NCI-H524 treated with DMSO at 0.1 percent for 48 hours (cell line): Measurements from ENCODE around the gene PDGFRB.

Source experiments
- DNase-seq: peaks from one replicate; lab custom pipeline; 2025; lab: John Stamatoyannopoulos, UW

Gene PDGFRB

DNA sequence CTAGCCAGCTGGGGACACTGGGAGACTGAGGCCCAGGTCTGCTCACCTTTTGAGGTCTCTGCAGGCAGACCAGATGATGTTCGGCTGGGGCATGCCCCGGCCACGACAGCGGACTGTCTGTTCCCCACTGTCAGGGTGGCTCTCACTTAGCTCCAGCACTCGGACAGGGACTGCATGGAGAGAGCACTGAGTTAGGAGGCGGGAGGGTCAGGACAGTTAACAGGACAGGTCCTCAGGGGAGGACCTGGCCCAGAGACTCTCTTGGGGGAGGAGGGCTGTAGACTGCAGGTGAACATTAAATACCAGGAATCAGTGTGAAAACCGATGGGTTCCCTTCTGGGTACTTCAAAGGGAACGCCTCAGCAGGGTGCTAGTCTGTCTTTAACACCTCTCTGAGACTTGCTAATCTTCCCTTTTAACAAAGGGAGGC, 25.1 kb downstream of the PDGFRB start:
- no peak for DNase-seq

DNA sequence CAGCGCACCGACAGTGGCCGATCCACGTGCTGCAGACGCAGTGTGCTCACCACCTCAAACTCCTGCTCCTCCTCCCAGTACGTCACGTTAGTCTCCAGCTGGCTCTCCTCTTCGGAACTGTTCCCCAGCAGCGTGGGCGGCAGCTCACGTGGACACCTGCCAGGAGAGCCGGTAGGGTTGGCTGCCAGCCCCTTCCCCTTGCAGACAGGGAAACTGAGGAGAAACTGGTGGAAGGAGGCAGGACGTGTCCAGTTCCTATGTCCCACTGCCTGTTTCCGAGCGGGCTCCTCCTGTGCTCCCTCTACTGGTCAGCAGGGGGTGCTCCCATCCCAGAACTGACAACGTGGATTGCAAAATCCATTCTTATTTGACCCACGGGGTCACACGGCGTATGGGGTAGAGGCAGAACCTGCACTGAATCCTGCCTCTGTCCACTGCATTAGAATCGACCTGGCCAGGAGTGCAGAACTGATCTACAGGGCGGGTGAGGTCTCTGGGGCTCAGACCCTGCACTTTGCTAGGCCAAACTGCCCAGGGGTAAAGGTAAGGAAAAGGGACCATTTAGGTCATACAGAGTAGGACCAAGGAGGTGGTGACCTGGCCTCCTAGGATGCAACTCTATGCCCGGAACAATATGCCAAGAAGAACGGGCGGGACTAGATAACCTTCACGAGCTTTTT, 25.7 kb downstream of the PDGFRB start:
- no peak for DNase-seq

DNA sequence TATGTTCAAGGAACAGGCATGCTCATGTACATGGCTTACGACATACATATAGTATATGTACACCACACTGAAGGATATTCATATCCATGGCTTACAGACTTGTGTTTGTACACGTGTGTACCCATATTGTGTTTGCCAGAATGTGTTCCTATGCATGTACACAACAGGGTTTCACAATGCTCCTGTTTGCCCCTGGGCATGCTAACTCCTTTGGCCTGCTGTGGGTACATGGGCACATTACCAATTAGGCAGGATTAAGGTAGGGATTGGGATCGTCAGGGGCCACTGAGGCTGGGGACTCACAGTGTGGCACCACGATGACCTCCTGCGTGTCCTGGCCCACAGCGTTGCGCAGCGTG, 26.2 kb downstream of the PDGFRB start:
- DNase-seq = no peak

DNA sequence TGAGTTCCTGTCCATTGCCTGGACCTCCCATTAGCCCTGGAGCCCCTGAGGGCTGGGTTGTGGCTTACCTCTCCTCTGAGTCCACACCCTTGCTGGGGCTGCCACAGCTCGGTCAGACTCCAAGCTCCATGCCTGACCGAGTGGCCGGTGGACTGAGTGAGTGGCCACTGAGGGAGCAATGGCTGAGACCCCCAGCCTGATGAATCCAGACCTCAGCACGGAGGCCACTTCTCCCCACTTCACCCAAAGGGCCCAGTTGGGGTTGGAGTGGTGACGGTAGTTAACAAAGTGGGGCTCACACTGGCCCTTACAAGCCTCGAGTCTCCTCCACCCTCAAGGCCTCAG, 28.8 kb downstream of the PDGFRB start:
- no peak for DNase-seq

DNA sequence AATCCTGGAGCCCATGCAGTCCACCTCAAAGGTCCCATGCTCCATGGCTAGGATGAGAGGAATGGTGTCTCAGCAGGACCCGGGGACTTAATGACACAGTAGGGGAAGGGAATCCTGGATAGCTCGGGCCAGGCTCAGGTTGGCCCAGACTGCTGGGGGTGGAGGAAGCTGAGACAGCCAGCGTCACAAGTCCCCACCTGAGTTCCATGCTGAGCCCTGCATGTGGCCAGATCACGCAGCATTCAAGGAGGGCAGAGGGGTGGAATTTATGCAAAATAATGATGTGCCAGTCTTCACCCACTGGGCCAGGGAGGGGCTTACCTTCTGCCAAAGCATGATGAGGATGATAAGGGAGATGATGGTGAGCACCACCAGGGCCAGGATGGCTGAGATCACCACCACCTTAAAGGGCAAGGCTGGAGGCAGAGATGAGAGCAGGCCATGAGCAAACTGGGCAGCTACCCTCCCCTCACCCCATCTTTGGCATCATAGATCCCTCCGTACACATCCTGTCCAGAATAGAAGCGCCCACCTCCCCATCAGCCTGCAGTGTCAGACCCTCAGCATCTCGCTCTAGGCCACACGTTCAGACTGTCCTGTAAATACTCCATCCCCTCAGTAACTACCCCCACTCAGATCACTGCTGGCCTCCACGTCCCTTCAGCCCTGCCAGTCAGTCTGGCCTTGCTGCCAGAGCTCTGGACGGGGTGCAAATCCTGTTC, 29.3 kb downstream of the PDGFRB start:
- DNase-seq = no peak

DNA sequence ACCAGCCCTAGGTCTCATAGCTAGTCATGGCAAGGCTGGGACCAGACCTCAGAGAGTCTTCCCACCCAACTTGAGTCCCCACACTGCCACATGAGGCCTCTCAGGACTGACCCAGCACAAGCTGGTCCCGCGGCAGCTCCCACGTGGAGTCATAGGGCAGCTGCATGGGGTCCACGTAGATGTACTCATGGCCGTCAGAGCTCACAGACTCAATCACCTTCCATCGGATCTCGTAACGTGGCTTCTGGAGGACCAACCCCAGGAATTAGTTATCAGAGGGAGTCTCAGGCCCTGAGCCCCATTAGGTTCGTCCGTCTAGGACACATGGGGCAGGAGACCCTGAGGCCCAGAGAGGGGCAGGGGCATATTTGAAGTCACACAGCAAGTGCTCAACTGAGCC, 30.3 kb downstream of the PDGFRB start:
- DNase-seq = no peak

DNA sequence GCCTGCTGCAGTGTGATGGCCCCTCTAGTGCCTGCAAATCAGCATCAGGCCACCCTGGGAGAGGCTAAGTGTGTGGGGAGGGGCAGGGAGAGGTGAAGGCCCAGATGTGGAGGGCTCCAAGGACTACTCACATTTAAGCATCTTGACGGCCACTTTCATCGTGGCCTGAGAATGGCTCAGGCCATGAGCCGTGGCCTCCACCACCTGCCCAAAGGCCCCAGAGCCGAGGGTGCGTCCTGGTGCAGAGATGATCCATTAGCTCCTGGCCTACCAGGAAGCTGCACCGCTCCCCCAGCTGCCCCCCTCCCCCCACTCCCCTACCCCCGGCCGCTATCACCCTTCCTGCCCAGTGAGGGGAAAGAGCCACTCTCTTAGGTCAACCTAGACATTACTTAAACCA, 31.0 kb downstream of the PDGFRB start:
- no peak for DNase-seq

DNA sequence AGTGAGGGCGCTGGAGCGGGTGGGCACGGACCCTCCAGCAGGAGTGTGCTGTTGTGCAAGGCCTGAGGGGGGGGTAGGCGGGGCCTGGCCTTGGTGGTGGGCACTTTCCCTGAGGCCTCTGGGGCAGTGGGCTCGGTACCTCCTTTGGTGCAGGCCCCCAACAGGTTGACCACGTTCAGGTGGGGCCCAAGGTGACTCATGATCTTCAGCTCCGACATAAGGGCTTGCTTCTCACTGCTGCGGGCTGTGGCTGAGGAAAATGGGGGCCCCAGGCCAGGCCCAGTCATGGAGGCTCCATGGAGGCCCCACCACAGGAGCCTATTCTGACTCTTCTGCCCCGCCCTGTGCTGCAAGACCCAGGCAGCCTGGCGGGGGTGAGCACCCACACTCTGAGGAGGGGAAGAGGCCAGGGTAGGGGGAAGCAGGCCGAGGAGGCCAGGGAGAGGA, 31.5 kb downstream of the PDGFRB start:
- no peak for DNase-seq

DNA sequence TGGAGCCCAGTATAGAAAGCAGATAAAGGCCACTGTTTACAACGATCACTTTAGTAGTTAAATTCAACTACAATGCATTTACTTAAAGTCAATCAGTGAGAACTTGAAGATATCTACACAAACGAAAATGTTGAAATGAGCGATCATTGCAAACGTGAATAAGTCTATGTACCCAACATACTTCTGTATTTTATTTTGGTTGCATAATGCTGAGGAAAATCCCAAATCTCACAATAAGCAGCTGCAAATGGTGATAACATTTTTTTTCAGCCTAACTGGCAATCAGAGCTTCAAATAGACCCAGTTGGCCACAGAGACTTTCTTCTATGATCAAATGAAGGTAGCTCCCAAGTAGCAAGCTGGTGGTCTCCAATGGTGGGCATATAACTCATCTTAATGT, 32.1 kb downstream of the PDGFRB start:
- no peak for DNase-seq

DNA sequence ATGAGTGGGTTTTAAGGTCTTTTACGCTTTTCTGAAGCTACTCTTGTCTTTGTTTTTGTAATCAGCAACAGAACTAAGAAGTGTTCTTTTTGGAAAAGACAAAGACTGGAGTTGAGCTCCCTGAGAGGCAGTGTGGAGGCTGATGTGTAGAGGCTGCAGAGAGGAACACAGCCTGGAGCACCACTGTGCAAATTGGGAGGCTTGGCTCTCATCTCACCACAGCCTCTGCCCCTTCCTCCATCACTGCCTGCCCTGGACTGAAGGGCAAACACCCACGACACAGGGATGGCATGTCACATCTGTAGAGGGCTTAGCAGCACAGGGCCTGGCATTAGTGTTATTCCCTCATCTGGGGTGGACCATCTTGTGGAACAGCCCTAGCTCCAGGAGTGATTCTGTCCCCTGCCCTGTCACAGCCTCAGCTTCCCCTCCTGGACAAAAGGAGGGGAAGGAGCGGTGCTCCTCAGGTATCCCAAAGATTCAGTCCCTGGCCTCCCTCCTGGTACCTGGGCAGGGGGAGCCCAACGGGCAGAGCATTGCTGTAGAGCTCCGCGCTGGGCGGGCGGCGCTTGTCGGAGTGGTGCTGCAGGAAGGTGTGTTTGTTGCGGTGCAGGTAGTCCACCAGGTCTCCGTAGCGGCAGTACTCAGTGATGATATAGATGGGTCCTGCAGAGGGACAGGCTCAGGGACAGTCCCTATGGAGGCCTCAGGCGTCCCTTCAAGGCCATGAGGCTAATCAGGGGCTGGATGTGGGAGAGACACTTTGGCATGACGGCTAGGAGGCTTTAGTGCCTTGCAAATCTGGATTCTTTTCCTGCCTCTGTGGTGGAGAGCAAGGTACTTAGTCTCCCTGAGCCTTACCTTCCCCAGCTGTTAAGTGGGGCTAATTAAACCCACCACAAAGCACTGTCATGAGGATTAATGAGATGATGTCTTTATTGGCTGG, 32.8 kb downstream of the PDGFRB start:
- DNase-seq = no peak

DNA sequence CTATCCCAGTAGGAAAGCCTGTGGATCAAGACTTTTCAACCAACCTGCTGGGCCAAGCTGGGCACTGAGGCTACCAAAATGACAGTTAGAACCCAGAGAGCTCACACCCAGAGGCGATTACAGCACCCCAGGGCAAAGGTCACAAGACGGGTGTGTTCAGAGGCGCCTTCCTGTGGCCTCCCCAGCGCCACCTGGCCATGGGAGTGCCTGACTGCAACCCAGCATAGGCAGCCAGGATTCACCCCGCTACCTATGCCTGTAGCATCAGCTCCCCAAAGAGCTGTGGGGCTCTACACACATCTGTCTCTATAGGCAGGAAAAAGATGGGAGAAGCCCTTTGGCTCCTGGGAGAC, 33.5 kb downstream of the PDGFRB start:
- DNase-seq = no peak

DNA sequence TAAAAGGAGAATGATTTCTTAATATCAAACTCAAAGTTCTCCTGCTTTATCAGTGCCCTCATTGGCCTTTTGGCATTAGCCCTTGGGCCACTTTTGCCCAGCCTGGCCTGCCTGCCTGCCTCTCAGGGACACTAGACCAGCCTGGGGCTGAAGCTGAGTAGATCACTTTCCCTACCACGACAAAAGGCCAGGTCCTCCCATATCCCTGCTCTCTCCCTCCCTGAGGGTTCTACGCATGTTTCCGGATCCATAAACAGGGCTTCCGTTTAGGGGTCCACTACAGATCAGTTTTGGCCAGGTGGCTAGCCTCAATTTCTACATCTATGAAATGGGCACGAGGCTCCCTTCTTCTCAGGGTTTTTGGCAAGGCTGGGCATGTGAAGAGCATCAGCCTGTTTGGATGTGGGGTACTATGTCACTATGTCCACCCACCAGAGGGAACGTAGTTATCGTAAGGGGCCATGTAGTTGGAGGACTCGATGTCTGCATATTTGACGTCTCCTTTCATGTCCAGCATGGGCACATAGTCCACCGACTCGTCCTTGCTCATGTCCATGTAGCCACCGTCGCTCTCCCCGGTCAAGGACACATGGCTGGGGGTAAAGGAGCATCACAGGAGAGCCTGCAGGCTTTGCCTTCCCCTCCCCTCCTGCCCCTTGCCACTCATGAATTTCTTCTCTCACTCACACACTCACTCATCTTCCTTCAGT, 34.0 kb downstream of the PDGFRB start:
- DNase-seq = no peak

DNA sequence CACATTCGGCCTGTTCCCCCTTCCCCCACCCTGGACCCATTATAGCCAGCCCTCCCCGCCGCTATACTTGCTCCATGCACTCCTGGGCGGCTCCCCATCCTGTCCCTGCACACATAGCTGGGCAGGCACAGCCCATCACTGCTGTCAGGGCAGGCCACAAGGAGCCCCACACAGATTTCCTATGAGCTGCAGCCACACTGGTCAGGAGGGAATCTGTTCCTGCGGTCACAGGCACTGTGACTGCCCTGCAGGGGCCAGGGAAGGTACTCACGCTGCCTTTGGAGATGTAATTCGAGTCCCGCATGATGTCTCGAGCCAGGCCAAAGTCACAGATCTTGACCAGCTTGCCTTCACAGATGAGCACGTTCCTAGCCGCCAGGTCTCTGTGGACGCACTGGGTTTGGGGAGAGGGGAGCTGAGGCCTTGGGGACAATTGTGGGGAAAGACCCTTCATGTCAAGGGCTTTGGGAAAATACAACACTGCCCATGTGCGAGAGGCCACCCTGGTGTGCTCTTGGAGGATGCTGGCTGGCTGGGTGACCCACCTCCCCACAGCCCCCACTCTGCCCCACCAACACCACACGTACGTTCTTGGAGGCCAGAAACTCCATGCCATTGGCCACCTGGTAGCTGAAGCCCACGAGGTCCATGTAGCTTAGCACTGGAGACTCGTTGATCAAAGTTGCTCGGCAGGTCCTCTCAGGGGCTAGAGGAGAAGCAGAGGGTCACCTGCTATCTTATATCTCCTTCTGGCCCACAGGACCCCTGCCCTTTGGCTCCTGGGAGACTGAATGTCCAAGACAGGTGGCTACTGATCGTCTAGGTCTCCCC, 34.8 kb downstream of the PDGFRB start:
- DNase-seq = no peak

DNA sequence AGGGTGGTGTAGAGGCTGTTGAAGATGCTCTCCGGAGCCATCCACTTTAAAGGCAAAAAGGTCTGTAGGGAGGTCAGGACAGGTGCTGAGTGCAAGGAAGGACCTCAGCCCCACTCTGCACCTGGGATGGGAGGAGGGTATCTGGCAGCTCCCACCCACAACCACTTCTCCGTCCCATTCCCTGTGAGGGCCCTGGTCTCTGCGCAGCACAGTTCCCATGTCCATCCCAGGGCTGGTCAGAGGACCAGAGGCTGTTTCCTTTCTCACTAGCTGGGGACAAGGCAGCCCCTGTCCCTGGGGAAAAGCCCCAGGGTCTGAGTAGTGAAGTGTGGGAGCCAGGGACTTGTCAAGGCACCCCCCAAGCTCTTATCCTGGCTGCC, 35.6 kb downstream of the PDGFRB start:
- DNase-seq = no peak

DNA sequence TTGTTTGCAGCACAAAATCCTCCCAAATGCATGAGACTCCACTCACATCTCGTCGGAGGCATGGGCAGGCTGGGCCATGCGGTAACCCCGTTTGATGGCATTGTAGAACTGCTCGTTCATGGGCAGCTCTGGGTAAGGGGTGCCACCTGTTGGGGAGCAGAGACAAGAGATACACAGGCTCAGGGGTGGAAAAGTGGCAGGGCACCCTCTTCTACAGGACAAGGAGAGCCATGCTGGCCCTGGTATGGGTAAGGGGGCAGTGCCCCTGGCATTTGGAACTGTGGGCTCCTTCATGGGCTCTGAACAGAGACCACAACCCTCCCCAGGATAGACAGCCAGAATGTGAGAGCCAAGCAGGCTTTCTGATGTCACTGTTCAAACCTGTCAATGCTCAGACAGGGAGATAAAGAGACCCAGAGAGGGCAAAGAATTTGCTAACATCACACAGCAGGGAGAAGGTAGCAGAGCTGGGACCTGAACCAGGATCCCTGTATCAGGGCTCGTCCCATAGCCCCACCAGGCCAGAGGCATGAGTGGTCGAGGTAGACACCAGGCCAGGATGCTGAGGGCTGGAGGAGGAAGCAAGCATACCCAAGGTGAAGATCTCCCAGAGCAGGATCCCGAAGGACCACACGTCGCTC, 36.1 kb downstream of the PDGFRB start:
- DNase-seq = no peak

DNA sequence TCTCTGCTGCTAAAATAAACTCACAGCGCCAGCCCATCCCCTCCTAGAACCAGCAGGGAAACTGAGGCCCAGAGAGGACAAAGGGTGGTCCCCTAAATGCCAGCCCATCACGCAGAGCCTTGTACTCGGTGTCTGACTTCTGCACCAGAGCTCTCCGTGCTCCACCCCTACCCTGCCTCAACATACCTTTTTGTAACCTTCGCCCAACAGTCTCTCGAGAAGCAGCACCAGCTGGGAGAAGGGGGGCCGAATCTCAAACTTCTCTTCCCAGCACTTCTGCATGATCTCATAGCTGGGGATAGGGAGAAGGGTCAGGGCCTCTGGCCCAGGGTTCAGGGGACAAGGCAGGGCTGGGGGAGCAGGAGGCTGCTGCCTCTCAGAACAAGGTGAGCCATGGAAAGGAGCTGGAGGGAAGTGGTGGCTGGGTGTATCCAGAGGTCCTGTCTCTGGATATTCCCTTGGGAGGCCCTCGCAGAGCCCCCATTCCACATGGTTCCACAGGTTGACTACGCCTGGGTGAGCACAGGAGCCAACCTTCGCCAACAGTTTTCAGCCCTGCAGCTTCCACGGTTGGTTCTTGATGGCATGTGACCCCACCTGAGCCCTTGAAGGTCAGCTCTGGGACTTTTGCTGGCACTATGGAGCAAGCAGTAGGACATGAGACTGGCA, 37.0 kb downstream of the PDGFRB start:
- no peak for DNase-seq

DNA sequence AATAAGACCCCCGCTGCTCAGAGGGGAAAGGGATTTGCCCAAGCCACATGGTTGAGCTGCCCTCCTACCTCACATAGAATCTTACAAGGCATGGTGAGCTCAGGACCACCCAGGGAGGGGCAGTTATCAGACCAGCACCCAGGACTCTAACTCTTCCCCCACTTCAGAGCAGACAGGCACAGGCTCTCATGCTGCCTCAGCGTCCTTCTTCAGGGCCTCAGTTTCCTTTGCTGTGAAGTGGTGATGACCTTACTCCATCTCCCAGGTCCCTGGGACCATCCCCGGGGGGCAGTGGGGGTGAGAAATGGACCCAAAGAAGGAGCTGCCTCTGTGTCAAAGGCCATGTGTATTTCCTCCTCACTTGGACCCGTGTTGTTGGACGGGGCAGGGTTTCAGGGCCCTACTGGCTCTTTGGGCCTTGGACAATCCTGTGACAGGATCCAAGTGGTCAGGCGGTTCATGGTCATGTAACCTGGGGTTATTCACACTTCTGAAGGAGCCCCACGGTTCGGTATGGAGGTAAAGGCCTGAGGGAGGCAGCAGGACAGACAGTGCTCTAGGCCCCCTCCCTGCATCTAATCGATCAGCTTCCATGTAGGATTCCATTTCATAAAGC, 37.6 kb downstream of the PDGFRB start:
- no peak for DNase-seq

DNA sequence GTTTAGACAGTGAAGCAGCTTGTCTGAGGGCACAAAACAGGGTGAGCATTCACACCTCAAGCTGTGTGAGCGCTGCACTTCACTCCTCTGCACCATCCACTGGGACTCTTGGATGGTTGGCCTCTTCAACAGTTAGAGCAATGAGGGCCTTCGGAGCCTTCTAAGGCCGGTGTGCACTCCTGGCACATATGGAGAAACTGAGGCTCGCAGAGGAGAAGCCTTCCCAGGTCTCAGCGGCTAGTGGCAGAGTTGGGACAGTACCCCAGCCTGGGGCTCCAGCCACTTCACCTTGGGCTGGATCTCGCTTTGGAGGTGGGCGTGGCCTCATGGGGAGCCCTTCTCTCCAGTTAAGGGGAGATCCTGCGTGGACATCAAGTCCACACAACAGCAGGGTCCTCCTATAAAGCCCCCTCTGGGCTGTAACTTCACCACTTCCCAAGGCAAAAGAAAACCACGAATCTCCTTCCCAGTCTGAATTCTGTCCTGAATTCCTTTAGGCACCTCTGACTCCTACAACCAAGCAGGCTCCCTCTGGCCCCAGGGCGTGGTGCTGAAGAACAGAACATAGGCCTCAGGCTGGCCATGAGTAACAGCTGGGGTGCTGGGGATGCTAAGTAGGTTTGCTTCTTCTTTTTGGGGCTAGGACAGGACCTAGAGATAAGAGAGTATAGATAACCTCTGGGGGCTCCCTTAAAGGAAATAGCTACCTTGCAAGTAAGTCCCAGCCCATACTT, 38.8 kb downstream of the PDGFRB start:
- no peak for DNase-seq

DNA sequence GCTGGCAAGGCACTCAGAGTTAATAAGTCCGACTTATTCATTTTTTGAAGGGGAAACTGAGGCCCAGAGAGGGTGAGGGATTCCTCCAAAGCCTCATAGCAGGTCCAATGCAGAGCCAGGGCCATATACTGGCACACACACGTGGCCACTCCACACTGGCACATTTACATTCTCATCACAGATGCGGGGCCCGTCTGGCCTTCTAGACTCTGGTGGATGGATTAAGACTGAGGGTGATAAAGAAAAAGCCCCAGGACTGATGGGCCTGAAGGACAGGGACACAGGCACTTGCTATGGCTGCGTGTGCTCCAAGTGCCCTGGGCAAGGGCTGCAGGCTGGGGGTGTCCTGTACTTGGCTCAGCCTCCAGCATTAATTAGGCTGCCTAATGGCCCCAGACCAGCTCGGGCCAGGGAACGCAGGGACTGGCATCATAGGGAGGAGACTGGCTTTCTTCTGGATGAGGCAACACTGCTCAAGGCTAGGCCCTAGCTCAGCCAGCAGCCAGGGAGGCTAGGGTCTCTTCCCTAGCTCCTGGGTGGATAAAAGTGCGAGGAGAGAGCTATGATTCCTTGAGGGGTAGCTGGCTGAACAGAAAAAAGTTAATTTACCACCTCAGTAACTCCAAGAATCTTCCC, 40.8 kb downstream of the PDGFRB start:
- no peak for DNase-seq
